OCI-LY1 (cell line): ENCODE measurements around the gene UBB.
A peak's percentile ranks its signal among the peaks of the same experiment; 100 is the strongest.

Source experiments
- H2AFZ ChIP-seq: fragments of 200-600 bp; sonication (generic), shearing (Covaris generic); 2 replicates; pipeline ENCODE4 v1.6.0; 2014; ENCODE audit warnings: antibody characterized with exemption, mild to moderate bottlenecking, low read length
- H3F3A ChIP-seq: fragments of 200-600 bp; sonication (generic), shearing (Covaris generic); 2 replicates; pipeline ENCODE4 v1.6.0; 2014; ENCODE audit warnings: mild to moderate bottlenecking, antibody characterized with exemption, low read length, moderate library complexity; ENCODE audit not compliant: insufficient read depth
- H3K27ac ChIP-seq: fragments of 200-600 bp; sonication (generic); 2 replicates; pipeline ENCODE4 v1.5.1; 2014; ENCODE audit warnings: low read length, mixed run types, mild to moderate bottlenecking, low read depth; ENCODE audit not compliant: poor library complexity, severe bottlenecking
- H3K27me3 ChIP-seq: fragments of 200-600 bp; sonication (generic); 2 replicates; pipeline ENCODE4 v1.6.0; 2014; ENCODE audit warnings: antibody characterized with exemption, mild to moderate bottlenecking, low read length, moderate library complexity; ENCODE audit not compliant: insufficient read depth
- H3K36me3 ChIP-seq: fragments of 200-600 bp; sonication (generic); 2 replicates; pipeline ENCODE4 v1.6.1; 2014; ENCODE audit warnings: mild to moderate bottlenecking, antibody characterized with exemption, low read length, moderate library complexity, mixed read lengths; ENCODE audit not compliant: insufficient read depth
- H3K4me1 ChIP-seq: fragments of 200-600 bp; sonication (generic); 2 replicates; pipeline ENCODE4 v1.5.1; 2014; ENCODE audit warnings: mild to moderate bottlenecking, low read length, moderate library complexity; ENCODE audit not compliant: insufficient read depth, severe bottlenecking
- H3K4me2 ChIP-seq: fragments of 200-600 bp; sonication (generic), shearing (Covaris generic); 2 replicates; pipeline ENCODE4 v1.6.1; 2014; ENCODE audit warnings: low read length
- H3K4me3 ChIP-seq: fragments of 200-600 bp; sonication (generic); 2 replicates; pipeline ENCODE4 v1.5.1; 2014; ENCODE audit warnings: low read length, low read depth, mild to moderate bottlenecking, mixed read lengths; ENCODE audit not compliant: poor library complexity, severe bottlenecking
- H3K79me2 ChIP-seq: fragments of 200-600 bp; shearing (Covaris generic); 2 replicates; pipeline ENCODE4 v1.6.1; 2016; ENCODE audit warnings: mixed run types, low read length, mixed read lengths; ENCODE audit not compliant: insufficient read depth
- H3K9ac ChIP-seq: fragments of 200-600 bp; sonication (generic), shearing (Covaris generic); 2 replicates; pipeline ENCODE4 v1.6.1; 2014; ENCODE audit warnings: mild to moderate bottlenecking, low read length, mixed read lengths
- H3K9me2 ChIP-seq: fragments of 200-600 bp; sonication (generic), shearing (Covaris generic); 2 replicates; pipeline ENCODE4 v1.6.1; 2014; ENCODE audit warnings: low read depth, mild to moderate bottlenecking, low read length, mixed read lengths
- H3K9me3 ChIP-seq: fragments of 200-600 bp; shearing (Covaris generic); 2 replicates; pipeline ENCODE4 v1.6.1; 2014; ENCODE audit warnings: low read length, mixed read lengths
- H4K20me1 ChIP-seq: fragments of 200-600 bp; sonication (generic), shearing (Covaris generic); 2 replicates; pipeline ENCODE4 v1.6.0; 2016; ENCODE audit warnings: mild to moderate bottlenecking, low read length; ENCODE audit not compliant: insufficient read depth
- EZH2 ChIP-seq: fragments of 200-600 bp; sonication (generic), shearing (Covaris generic); IDR thresholded peaks from 2 replicates; pipeline ENCODE4 v1.8.0; 2017; ENCODE audit warnings: borderline replicate concordance, mixed run types, mild to moderate bottlenecking, antibody characterized with exemption, low read length, moderate library complexity, mixed read lengths
- TF ChIP-seq, protein P1 (sequence below): fragments of 200-600 bp; sonication (generic), shearing (Covaris generic); IDR thresholded peaks from 2 replicates; pipeline ENCODE4 v1.5.1; 2017; ENCODE audit warnings: mild to moderate bottlenecking, antibody characterized with exemption, low read length, moderate library complexity, mixed read lengths

UBB gene

DNA sequence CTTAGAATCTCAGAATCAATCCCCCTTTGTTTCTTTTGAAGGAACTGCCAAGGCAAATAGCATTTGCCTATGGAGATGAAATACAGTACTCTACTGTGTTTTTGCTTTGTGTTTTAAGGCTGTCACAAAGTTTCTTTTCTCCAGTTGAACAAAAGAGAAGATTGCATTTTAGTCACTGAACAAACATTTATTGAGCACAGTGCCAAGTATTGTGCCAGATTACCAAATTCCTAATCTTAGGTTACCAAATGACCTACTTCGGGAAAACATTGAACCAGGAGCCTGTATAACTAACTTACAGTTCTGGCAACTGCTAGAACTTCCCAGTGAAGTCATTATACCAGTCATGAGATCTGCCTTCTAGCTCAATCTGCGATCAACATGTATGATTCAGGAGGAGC, 3.0 kb upstream of the UBB start:
- H3K27me3 ChIP-seq: no peaks in the 10 kb centered on the region
- peaks cover 7% of the 10 kb centered on the region for H3K79me2 ChIP-seq
- no peak for TF ChIP-seq EZH2
- TF ChIP-seq, protein P1, sequence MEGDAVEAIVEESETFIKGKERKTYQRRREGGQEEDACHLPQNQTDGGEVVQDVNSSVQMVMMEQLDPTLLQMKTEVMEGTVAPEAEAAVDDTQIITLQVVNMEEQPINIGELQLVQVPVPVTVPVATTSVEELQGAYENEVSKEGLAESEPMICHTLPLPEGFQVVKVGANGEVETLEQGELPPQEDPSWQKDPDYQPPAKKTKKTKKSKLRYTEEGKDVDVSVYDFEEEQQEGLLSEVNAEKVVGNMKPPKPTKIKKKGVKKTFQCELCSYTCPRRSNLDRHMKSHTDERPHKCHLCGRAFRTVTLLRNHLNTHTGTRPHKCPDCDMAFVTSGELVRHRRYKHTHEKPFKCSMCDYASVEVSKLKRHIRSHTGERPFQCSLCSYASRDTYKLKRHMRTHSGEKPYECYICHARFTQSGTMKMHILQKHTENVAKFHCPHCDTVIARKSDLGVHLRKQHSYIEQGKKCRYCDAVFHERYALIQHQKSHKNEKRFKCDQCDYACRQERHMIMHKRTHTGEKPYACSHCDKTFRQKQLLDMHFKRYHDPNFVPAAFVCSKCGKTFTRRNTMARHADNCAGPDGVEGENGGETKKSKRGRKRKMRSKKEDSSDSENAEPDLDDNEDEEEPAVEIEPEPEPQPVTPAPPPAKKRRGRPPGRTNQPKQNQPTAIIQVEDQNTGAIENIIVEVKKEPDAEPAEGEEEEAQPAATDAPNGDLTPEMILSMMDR: no peak
- no peaks in the 10 kb centered on the region; the same call in 1 of the 2 replicates for H3F3A ChIP-seq
- no peak overlapping the region for H3K4me2 ChIP-seq
- H4K20me1 ChIP-seq: no peaks in the 10 kb centered on the region
- no peak overlapping the region for H3K27ac ChIP-seq
- no peak overlapping the region for H3K4me3 ChIP-seq
- H2AFZ ChIP-seq: no peak overlapping the region
- no peak overlapping the region for H3K9ac ChIP-seq
- H3K9me2 ChIP-seq: no peaks in the 10 kb centered on the region
- no peaks in the 10 kb centered on the region for H3K9me3 ChIP-seq
- H3K4me1 ChIP-seq: peaks cover 18% of the 10 kb centered on the region
- H3K36me3 ChIP-seq: peaks cover 17% of the 10 kb centered on the region

DNA sequence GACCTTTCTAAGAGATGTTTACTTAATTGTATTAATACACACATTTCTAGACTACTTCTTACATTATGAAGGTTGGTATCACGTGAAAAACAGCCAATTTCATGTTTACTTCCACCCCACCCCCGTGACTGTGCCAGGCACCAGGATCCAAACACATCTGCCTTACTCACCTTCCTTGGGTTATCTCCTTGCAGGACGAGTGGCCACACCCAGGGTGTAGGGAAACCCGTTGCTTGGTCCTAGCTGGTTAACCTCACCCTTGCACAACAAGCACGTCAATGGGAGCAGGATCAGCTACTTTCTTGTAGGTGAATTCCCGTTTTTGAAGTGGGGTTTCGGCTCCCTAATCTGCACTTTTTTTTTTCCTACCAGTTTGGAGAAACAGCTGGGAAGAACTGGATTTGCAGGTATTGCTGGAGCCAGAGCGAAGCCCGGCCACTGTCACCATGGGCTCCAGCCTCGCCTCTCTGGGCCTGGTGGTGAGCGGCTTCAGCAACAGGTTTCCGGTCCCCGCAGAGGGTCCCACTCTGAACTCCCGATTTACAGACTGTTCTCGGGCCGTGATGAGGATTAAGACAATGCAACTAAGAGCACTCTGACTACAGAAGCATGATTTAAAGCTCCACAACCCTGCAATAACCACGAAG, 2.1 kb upstream of the UBB start:
- Histone ChIP-seq H3K79me2 (peaks cover 7% of the 10 kb centered on the region), H3K9me2 (no peaks in the 10 kb centered on the region), H3K4me1 (peaks cover 22% of the 10 kb centered on the region), H3K4me2 (no peak overlapping the region), H3K36me3 (peaks cover 25% of the 10 kb centered on the region), H3K27ac (no peak overlapping the region), H3K27me3 (no peaks in the 10 kb centered on the region), H3K9ac (no peak overlapping the region), H3F3A (no peaks in the 10 kb centered on the region; the same call in 1 of the 2 replicates), H3K4me3 (no peak overlapping the region), H4K20me1 (no peaks in the 10 kb centered on the region), H3K9me3 (no peaks in the 10 kb centered on the region), H2AFZ (no peak overlapping the region)
- TF ChIP-seq, protein P1: no peak
- no peak for TF ChIP-seq EZH2

DNA sequence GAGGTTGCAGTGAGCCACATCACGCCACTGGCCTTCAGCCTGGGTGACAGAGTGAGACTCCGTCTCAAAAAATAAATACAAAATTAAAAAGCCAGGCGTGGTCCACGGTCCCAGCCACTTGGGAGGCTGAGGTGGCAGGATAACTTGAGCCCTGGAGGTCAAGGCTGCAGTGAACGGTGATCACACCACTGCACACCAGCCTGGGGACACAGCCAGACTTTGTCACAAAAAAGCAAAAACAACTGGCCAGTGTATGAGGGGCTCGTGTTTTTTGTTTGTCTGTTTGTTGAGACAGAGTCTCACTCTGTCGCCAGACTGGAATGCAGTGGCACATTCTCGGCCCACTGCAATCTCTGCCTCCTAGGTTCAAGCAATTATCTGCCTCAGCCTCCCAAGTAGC, 1.2 kb upstream of the UBB start:
- Histone ChIP-seq H3K27me3 (no peaks in the 10 kb centered on the region), H3K36me3 (peaks cover 26% of the 10 kb centered on the region), H3K9me2 (no peaks in the 10 kb centered on the region), H2AFZ (no peak overlapping the region), H3K27ac (no peak overlapping the region), H4K20me1 (no peaks in the 10 kb centered on the region), H3K9ac (no peak overlapping the region), H3K4me3 (no peak overlapping the region), H3K79me2 (peaks cover 7% of the 10 kb centered on the region), H3K4me2 (no peak overlapping the region), H3K9me3 (no peaks in the 10 kb centered on the region), H3K4me1 (peaks cover 30% of the 10 kb centered on the region), H3F3A (peaks cover 3% of the 10 kb centered on the region; the same call in 1 of the 2 replicates)
- no peak for TF ChIP-seq EZH2

DNA sequence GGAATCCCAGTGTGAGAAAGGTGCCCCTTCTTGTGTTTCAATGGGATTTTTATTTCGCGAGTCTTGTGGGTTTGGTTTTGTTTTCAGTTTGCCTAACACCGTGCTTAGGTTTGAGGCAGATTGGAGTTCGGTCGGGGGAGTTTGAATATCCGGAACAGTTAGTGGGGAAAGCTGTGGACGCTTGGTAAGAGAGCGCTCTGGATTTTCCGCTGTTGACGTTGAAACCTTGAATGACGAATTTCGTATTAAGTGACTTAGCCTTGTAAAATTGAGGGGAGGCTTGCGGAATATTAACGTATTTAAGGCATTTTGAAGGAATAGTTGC, 567 bp downstream of the UBB start:
- TF ChIP-seq, protein P1: 0 out of 2 replicates have a peak, but pooled peaks have one; percentile 11
- TF ChIP-seq EZH2: no peak
- Histone ChIP-seq H3K9me2 (no peaks in the 10 kb centered on the region), H3K9ac (peak overlapping the region; percentile 81), H3K36me3 (peaks cover 26% of the 10 kb centered on the region), H3K9me3 (no peaks in the 10 kb centered on the region), H3K27me3 (no peaks in the 10 kb centered on the region), H2AFZ (no peak overlapping the region), H3K4me3 (peak overlapping the region; percentile 76), H3K79me2 (peaks cover 7% of the 10 kb centered on the region), H3K4me1 (peaks cover 48% of the 10 kb centered on the region), H3F3A (peaks cover 7% of the 10 kb centered on the region; the same call in 1 of the 2 replicates), H3K4me2 (peak overlapping the region; percentile 66), H4K20me1 (no peaks in the 10 kb centered on the region), H3K27ac (peak overlapping the region; percentile 79)
